A549 (cell line): Measurements from ENCODE around the gene KIF21B. TPM values are rescaled to one million over a fixed set of nuclear protein-coding genes. Genes with fewer than 3 reads are reported as not detected.

Experiments
- ATAC-seq, 2 experiments: fragments of 200-7000 bp in 1 of 2; fragments of >200 bp in 1 of 2; cut with Nextera tagmentation in 1 of 2; cut with Tn5 transposase in 1 of 2; 3 replicates each; pipeline versions ENCODE4 v1.8.0 to v1.9.1; 2018 to 2020; ENCODE audit warnings: mild to moderate bottlenecking in 1 of 2, moderate library complexity in 1 of 2
- CTCF ChIA-PET: fragments of 300-600 bp; sonication (Branson Sonifier 250); formaldehyde crosslinking; extraction: SDS; loops from one replicate; lab custom pipeline; 2021; ENCODE audit warnings: antibody characterized with exemption, inconsistent platforms; lab: Yijun Ruan, JAX
- POLR2A ChIA-PET: fragments of 350-600 bp; formaldehyde crosslinking; extraction: SDS; loops from one replicate; lab custom pipeline; 2021; ENCODE audit warnings: antibody characterized with exemption, inconsistent platforms; lab: Yijun Ruan, JAX
- DNase-seq, 2 experiments: peaks; one replicate each; pipeline versions ENCODE4 v3.0.0 to v3.0.0-alpha.2; 2011 to 2016; ENCODE audit warnings: low read depth in 1 of 2, low spot score in 1 of 2
- FAIRE-seq: peaks from 2 replicates; lab custom pipeline; 2011; peaks lifted over from hg19 to GRCh38; lab: Jason Lieb, UNC
- H3K27ac ChIP-seq, 2 experiments: fragments of >200 bp; sonication (Bioruptor Twin); formaldehyde crosslinking; 3 replicates each; pipeline ENCODE4 v1.5.1; 2016 to 2017
- H3K4me1 ChIP-seq: fragments of >200 bp; sonication (Bioruptor Twin); formaldehyde crosslinking; 3 replicates; pipeline ENCODE4 v1.6.1; 2016
- H3K4me2 ChIP-seq: fragments of >200 bp; sonication (Bioruptor Twin); formaldehyde crosslinking; 3 replicates; pipeline ENCODE4 v1.6.1; 2016
- H3K4me3 ChIP-seq: fragments of >200 bp; sonication (Bioruptor Twin); formaldehyde crosslinking; 3 replicates; pipeline ENCODE4 v1.5.1; 2016
- H3K9me3 ChIP-seq: fragments of >200 bp; sonication (Bioruptor Twin); formaldehyde crosslinking; 3 replicates; pipeline ENCODE4 v1.6.1; 2016
- CBX2 ChIP-seq: fragments of 200-600 bp; sonication (generic); IDR thresholded peaks from 2 replicates; pipeline ENCODE4 v1.6.1; 2016; ENCODE audit warnings: low read depth, mild to moderate bottlenecking, borderline replicate concordance
- FOSB ChIP-seq: fragments of 250-450 bp; sonication (Bioruptor Pico); IDR thresholded peaks from 2 replicates; pipeline ENCODE4 v1.5.0; 2020; ENCODE audit warnings: mild to moderate bottlenecking, moderate library complexity
- JUNB ChIP-seq: fragments of >200 bp; sonication (Bioruptor Twin); formaldehyde crosslinking; IDR thresholded peaks from 2 replicates; pipeline ENCODE4 v1.6.1; 2016
- MAX ChIP-seq: IDR thresholded peaks from 2 replicates; pipeline ENCODE4 v1.6.1; 2012
- NR3C1 ChIP-seq: fragments of >200 bp; sonication (Bioruptor Twin); formaldehyde crosslinking; IDR thresholded peaks from 3 replicates; pipeline ENCODE4 v1.6.1; 2017
- POLR2AphosphoS2 ChIP-seq: conservative IDR thresholded peaks from 2 replicates; pipeline ENCODE4 v1.6.1; 2012; ENCODE audit warnings: low read length, improper control_type of control experiment, inconsistent platforms
- RARB ChIP-seq: fragments of 250-450 bp; sonication (Bioruptor Pico); IDR thresholded peaks from 2 replicates; pipeline ENCODE4 v1.8.0; 2021; ENCODE audit warnings: mild to moderate bottlenecking, moderate library complexity
- REST ChIP-seq: fragments of 200-600 bp; sonication (generic); IDR thresholded peaks from 2 replicates; pipeline ENCODE4 v1.6.1; 2016; ENCODE audit warnings: antibody characterized with exemption, mild to moderate bottlenecking, moderate library complexity
- RFX5 ChIP-seq: fragments of 450-650 bp; IDR thresholded peaks from 2 replicates; pipeline ENCODE4 v1.7.1; 2014; ENCODE audit warnings: antibody characterized with exemption, mild to moderate bottlenecking, moderate library complexity
- SMC3 ChIP-seq: fragments of >200 bp; sonication (Bioruptor Twin); formaldehyde crosslinking; IDR thresholded peaks from 3 replicates; pipeline ENCODE4 v1.6.1; 2018; ENCODE audit warnings: inconsistent platforms
- TFCP2L1 ChIP-seq: fragments of 250-450 bp; sonication (Bioruptor Pico); IDR thresholded peaks from 2 replicates; pipeline ENCODE4 v1.5.0; 2021; ENCODE audit warnings: mild to moderate bottlenecking
- TP53 ChIP-seq: fragments of 250-450 bp; sonication (Bioruptor Pico); IDR thresholded peaks from 2 replicates; pipeline ENCODE4 v1.5.0; 2021; ENCODE audit warnings: mild to moderate bottlenecking, moderate library complexity
- WGBS: methylation state at CpG from one replicate; pipeline ENCODE4 v1.1.6; 2017; ENCODE audit errors: missing lambda C conversion rate; 5-methylcytosine and 5-hydroxymethylcytosine counted together
- polyA plus RNA-seq, 4 experiments: library from polyadenylated mRNA; depleted of rRNA in 3 of 4; stranded (reverse); fragments of >200 nt; fragmentation: RNase III in 1 of 4; extraction: RNeasy Plus Mini Kit Qiagen cat#74134 plus additional on column Dnase treatment in 1 of 4; gene quantifications; 2 replicates in 3 of 4; 3 replicates in 1 of 4; pipeline ENCODE4 v1.2.3, GENCODE V29; 2011 to 2017
- TF ChIP-seq, protein P1 (sequence below): fragments of >200 bp; sonication (Bioruptor Twin); formaldehyde crosslinking; IDR thresholded peaks from 3 replicates; pipeline ENCODE4 v1.5.1; 2016

Gene KIF21B
- polyA plus RNA-seq, 2 of the 4 experiments (the other 2 are of a cell fraction), result 1.4 to 3.8 TPM

DNA sequence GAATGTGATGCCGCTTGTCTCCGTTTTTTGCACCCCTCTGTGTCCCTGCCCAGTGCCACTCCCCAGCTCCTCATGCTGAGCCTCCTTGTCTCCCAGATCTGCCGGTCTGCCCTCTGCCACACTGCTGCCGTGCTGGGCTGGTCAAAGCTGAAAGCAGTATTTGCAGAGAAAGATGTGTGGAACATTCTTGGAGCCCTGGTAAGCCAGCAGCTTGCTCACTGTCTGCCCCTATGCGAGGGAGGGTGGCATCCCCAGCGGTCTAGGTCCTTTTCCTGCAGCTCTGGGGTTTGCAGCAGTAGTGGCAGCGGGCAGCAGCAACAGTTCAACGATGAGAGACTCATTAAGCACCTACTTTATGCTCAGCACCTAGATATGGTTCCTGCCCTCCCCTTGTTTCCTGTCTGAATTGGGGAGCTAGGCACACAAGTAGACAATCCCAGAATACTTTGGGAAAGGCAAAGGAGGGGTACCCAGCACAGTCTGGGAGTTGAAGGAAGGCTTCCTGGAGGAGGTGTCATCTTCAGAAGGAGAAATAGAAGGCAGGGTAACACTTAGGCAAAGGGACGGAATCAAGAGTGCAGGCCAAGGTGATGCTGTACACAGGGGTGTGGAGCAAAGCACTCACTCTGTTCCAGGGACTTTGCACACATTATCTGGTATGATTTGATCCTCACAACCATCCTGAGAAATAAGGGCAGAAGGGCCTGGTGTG, 63.1 kb downstream of the KIF21B start (continued):
- no peak for TF ChIP-seq REST
- no peak for TF ChIP-seq CBX2
- TF ChIP-seq, all 56 proteins: peak for 1

GRCh38 chr1:200959411-200959921, 64.0 kb downstream of the KIF21B start:
- Histone ChIP-seq H3K4me1 (no peaks in the 10 kb centered on the region), H3K27ac (no peak overlapping the region), H3K9me3 (no peaks in the 10 kb centered on the region), H3K4me2 (no peak overlapping the region), H3K4me3 (no peak overlapping the region)
- ATAC-seq, result peak in 1 of 2 experiments; percentile 72; a peak in 3 of 6 replicates
- TF ChIP-seq FOSB (CRISPR knock-in tag) (no peak), REST (no peak), POLR2AphosphoS2 (no peak), MAX (no peak), NR3C1 (no peak), TFCP2L1 (no peak), CBX2 (no peak), RARB (no peak), TP53 (CRISPR knock-in tag) (no peak), RFX5 (no peak)
- TF ChIP-seq, protein P1, sequence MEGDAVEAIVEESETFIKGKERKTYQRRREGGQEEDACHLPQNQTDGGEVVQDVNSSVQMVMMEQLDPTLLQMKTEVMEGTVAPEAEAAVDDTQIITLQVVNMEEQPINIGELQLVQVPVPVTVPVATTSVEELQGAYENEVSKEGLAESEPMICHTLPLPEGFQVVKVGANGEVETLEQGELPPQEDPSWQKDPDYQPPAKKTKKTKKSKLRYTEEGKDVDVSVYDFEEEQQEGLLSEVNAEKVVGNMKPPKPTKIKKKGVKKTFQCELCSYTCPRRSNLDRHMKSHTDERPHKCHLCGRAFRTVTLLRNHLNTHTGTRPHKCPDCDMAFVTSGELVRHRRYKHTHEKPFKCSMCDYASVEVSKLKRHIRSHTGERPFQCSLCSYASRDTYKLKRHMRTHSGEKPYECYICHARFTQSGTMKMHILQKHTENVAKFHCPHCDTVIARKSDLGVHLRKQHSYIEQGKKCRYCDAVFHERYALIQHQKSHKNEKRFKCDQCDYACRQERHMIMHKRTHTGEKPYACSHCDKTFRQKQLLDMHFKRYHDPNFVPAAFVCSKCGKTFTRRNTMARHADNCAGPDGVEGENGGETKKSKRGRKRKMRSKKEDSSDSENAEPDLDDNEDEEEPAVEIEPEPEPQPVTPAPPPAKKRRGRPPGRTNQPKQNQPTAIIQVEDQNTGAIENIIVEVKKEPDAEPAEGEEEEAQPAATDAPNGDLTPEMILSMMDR, result no peak
- ChIA-PET POLR2A (no interaction called here), CTCF (interaction anchor here (0.9 to 7.6 kb wide), 4 partner anchors 13 to 57 kb away, joined by 3 to 51 read pairs (median 3); no protein-coding TSS in a partner anchor)
- WGBS, result 81% methylated on average over 12 of the region's 15 CpGs
- no peak for DNase-seq
- FAIRE-seq, result no peak

DNA sequence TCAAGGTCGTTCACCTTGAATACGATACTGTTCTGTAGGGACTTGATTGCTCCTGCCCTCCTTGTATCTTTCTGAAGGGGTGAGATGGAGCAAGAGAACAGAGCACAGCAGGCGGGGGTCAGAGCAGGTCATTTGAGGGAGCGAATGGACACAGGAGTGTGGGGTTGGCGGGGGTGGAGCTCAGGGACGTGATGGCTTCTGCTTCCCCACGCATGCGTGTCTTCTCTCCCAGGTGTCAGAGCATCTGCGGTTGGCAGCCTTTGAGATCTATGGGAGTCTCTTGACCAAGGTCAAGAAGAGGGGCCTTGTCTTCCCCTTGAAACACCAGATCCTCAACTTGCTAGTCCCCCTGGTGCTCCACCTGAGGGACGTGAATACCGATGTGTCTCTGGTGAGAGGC, 64.9 kb downstream of the KIF21B start:
- ChIA-PET POLR2A (no interaction called here), CTCF (interaction anchor here (1.2 to 7.6 kb wide), 2 partner anchors 14 to 29 kb away, joined by 3 to 51 read pairs; no protein-coding TSS in a partner anchor)
- no peak for FAIRE-seq
- no peaks in the 10 kb centered on the region for H3K9me3 ChIP-seq
- no peak overlapping the region for H3K4me3 ChIP-seq
- no peak for ATAC-seq
- WGBS, result 81% methylated on average over 11 of the region's 11 CpGs
- no peak for DNase-seq
- no peaks in the 10 kb centered on the region for H3K4me1 ChIP-seq
- no peak overlapping the region for H3K4me2 ChIP-seq
- TF ChIP-seq JUNB (no peak), SMC3 (no peak)
- no peak overlapping the region for H3K27ac ChIP-seq
